ENCODE data around the gene SECISBP2. TPM values are rescaled to one million over a fixed set of nuclear protein-coding genes. Genes with fewer than 3 reads are reported as not detected.

The SECISBP2 gene
- total and polyA plus RNA-seq, 9 donors = 25.8 to 51.1 (median 34.3) TPM

DNA sequence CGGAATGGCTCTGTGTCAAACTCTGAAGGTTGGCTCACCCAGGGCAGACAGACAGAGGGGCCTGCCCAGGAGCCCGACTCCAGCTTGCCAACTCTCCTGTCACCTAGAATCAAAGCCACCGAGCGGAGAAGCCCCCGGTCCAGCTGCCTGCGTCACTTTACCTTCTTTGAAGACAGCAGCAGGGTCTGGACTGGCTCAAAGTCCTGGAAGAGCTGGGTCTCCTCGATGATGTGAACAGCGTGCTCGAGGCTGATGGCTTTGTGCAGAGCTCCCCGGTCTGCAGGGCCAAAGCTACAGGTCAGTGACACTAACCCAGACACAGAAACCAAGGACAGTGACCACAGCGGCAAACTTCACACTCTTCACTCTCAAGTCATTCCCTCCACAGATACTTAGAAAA, 67.9 kb downstream of the SECISBP2 start:
- H3K27ac ChIP-seq (ENCODE audit: low read length) = no peak overlapping the region
- peaks cover 14% of the 10 kb centered on the region for H3K4me1 ChIP-seq (ENCODE audit: control insufficient read depth, insufficient read depth, low read length)
- no peaks in the 10 kb centered on the region for H3K9me3 ChIP-seq (replicated peaks; ENCODE audit: control insufficient read depth, low read depth, low read length)
- peaks cover 70% of the 10 kb centered on the region for H3K36me3 ChIP-seq (ENCODE audit: control insufficient read depth, insufficient read depth, low read length)
- no peaks in the 10 kb centered on the region for H3K27me3 ChIP-seq (ENCODE audit: control insufficient read depth, insufficient read depth, low read length)
- no peak overlapping the region for H3K4me3 ChIP-seq (ENCODE audit: low read length)
- DNase-seq = no peak
- 91% methylated on average over 8 of the region's 11 CpGs for WGBS (ENCODE audit: insufficient coverage)

DNA sequence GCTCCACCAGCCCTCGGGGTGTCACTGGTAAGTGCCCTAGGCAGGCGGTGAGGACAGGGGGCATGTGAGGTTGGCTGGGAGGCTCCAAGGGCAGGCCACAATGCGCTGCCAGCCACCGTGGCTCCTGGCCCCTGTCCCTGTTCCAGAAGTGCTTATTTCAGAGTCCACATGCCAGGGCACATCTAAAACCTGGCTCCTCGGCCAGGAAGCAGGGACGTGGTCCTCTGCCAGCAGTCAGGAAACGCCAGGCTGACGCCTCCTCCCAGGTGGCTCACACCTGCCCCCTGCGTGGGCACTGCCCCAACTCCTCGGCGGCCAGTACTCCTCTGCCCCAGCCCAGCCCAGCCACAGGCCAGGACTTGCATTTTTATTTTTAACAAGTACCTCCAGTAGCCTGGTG, 68.5 kb downstream of the SECISBP2 start:
- Histone ChIP-seq H3K9me3 (replicated peaks; ENCODE audit: control insufficient read depth, low read depth, low read length) (no peaks in the 10 kb centered on the region), H3K27ac (ENCODE audit: low read length) (no peak overlapping the region), H3K36me3 (ENCODE audit: control insufficient read depth, insufficient read depth, low read length) (peaks cover 72% of the 10 kb centered on the region), H3K4me3 (ENCODE audit: low read length) (no peak overlapping the region), H3K27me3 (ENCODE audit: control insufficient read depth, insufficient read depth, low read length) (no peaks in the 10 kb centered on the region), H3K4me1 (ENCODE audit: control insufficient read depth, insufficient read depth, low read length) (peaks cover 14% of the 10 kb centered on the region)
- 69% methylated on average over 11 of the region's 11 CpGs for WGBS (ENCODE audit: insufficient coverage)
- DNase-seq = no peak

DNA sequence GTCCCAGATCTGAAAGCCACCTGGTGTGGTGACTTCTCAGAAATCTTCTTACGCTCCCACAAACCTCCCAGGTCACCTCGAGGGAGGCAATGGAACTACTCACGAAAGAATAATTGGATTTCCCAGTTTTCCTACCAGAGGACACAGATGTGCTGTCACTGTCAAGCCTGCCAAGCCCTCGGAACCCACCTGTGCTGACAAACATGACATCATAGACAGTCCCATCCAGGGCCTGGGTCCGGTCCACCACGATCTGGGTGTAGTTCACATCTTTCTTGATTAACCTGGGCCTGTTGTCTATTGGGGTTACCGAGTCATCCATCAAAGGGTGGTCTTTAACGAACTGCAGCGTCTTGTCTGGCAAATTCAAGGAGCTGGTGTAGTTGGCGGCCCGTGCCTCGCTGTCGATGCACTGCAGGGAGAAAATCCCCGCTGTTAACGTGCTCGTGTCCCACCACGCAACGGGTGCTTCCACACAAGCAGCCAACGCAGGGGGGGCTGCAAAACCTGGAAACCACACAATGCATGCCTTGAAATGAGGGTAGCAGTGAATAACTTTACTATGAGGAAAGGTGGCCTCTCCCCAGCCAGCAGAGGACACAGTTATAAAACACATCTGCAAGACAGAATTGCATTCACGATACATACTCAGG, 69.0 kb downstream of the SECISBP2 start:
- no peaks in the 10 kb centered on the region for H3K27me3 ChIP-seq (ENCODE audit: control insufficient read depth, insufficient read depth, low read length)
- no peak overlapping the region for H3K27ac ChIP-seq (ENCODE audit: low read length)
- no peak for DNase-seq
- H3K36me3 ChIP-seq (ENCODE audit: control insufficient read depth, insufficient read depth, low read length) = peaks cover 77% of the 10 kb centered on the region
- H3K4me3 ChIP-seq (ENCODE audit: low read length) = no peak overlapping the region
- H3K9me3 ChIP-seq (replicated peaks; ENCODE audit: control insufficient read depth, low read depth, low read length) = no peaks in the 10 kb centered on the region
- WGBS (ENCODE audit: insufficient coverage) = 81% methylated on average over 18 of the region's 20 CpGs
- peaks cover 14% of the 10 kb centered on the region for H3K4me1 ChIP-seq (ENCODE audit: control insufficient read depth, insufficient read depth, low read length)

DNA sequence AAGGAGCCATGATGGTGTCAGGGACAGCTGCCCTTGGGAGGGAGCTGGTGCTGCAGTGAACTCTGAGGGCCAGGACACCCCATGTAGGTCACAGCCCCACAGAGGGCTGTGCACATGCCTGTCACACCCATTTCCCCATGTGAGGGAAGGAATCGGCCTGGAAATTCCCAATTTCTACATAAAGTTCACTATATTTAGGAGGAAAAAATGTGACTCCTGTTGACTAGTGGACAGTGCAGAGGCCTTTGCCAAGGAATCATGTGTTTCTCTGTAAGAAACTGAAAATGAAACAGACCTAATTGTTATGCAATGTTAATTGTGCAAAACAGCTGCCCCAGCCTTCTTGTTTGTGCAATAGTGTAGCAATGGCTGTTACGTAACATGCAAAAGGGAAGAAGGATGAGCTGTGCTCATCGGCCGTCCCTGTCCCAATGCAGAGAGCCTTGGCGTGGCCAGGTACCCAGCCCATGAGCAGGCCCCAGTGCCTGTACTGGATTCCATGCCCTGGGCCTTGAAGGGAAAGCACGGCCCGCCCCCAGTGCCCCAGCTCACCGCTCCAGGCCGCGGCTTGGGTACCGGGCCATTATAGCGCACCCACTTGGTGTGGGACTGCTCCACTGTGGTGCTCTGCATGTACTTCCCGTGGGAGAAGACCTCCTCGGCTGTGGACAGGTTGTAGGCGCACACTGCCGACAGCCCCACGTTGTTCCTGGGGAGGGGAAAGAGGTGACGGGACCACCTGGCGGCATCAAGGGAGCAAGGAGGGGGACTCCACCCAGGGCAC, 70.0 kb downstream of the SECISBP2 start:
- H3K27me3 ChIP-seq (ENCODE audit: control insufficient read depth, insufficient read depth, low read length) = no peaks in the 10 kb centered on the region
- peak overlapping the region; percentile 62 for H3K27ac ChIP-seq (ENCODE audit: low read length)
- H3K9me3 ChIP-seq (replicated peaks; ENCODE audit: control insufficient read depth, low read depth, low read length) = no peaks in the 10 kb centered on the region
- peaks cover 77% of the 10 kb centered on the region for H3K36me3 ChIP-seq (ENCODE audit: control insufficient read depth, insufficient read depth, low read length)
- DNase-seq = peak; percentile 79
- no peak overlapping the region for H3K4me3 ChIP-seq (ENCODE audit: low read length)
- WGBS (ENCODE audit: insufficient coverage) = 90% methylated on average over 18 of the region's 19 CpGs
- H3K4me1 ChIP-seq (ENCODE audit: control insufficient read depth, insufficient read depth, low read length) = peaks cover 14% of the 10 kb centered on the region

DNA sequence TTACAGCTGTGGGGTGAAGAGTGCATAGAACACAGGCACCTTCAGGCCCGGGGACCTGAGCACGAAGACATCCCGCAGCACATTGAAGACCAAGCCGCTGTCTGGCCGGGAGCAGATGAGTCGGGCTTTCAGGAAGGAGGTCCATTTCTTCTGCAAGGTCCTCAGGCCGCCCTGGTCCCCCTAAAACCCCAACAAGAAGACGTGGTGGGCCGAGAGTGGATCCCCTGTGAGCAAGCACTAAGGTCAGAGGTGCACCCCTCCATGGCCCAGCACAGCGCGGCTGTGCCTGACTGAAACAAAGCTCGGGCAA, 70.5 kb downstream of the SECISBP2 start:
- peak overlapping the region; percentile 62 for H3K27ac ChIP-seq (ENCODE audit: low read length)
- peaks cover 80% of the 10 kb centered on the region for H3K36me3 ChIP-seq (ENCODE audit: control insufficient read depth, insufficient read depth, low read length)
- peaks cover 14% of the 10 kb centered on the region for H3K4me1 ChIP-seq (ENCODE audit: control insufficient read depth, insufficient read depth, low read length)
- DNase-seq = no peak
- no peaks in the 10 kb centered on the region for H3K27me3 ChIP-seq (ENCODE audit: control insufficient read depth, insufficient read depth, low read length)
- WGBS (ENCODE audit: insufficient coverage) = 92% methylated on average over 12 of the region's 12 CpGs
- no peak overlapping the region for H3K4me3 ChIP-seq (ENCODE audit: low read length)
- H3K9me3 ChIP-seq (replicated peaks; ENCODE audit: control insufficient read depth, low read depth, low read length) = no peaks in the 10 kb centered on the region

DNA sequence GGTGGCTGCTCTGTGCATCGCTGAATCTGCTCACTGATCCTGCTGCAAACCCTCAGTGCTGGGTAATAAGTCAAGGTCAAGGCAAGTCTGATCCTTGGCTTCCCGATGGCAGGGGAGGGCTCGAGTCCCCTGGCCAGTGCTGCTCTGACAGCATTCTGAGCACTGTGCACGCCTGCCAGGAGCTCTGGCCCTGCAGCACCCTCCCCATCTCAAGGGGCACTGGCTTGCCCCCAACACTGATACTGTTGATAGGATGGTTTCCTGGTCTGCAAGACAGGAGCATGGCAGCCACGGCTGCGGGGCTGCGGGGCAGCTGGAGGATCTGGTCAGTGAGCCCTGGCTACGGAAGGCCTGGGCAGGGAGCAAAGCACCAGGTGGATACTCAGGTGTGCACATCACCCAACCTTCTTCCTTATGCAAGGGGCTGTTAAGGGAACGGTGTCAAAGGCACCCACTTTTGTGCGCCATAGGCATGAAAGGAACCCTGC, 71.8 kb downstream of the SECISBP2 start:
- no peak overlapping the region for H3K4me3 ChIP-seq (ENCODE audit: low read length)
- no peak overlapping the region for H3K27ac ChIP-seq (ENCODE audit: low read length)
- H3K36me3 ChIP-seq (ENCODE audit: control insufficient read depth, insufficient read depth, low read length) = peaks cover 82% of the 10 kb centered on the region
- peaks cover 14% of the 10 kb centered on the region for H3K4me1 ChIP-seq (ENCODE audit: control insufficient read depth, insufficient read depth, low read length)
- DNase-seq = no peak
- H3K9me3 ChIP-seq (replicated peaks; ENCODE audit: control insufficient read depth, low read depth, low read length) = no peaks in the 10 kb centered on the region
- H3K27me3 ChIP-seq (ENCODE audit: control insufficient read depth, insufficient read depth, low read length) = no peaks in the 10 kb centered on the region
- WGBS (ENCODE audit: insufficient coverage) = 87% methylated on average over 9 of the region's 10 CpGs

DNA sequence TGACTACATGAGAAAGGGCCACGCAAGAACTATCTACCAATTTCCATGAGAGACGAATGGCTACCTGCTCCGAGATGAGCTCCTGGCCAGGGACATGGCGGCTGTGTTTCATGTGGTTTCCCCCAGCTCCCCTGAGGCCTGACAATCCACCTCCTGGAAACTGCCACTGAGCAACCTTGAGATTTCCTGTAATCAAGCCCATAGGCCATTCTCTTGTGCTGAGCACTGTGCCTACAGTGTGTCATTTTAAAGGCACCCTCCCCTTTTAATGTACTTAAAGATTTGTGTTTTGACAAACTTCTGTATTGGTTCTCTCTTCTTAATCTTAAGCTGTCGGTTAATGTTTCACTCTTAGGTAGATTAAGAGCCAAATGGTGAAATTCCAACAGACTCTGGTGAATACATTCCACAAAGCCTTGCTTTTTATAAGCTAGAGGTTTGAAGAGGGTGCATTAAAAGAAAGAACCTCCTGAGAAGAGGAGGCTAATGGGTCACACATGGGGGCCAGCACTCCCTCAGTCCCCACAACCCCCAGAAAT, 72.3 kb downstream of the SECISBP2 start:
- H3K27me3 ChIP-seq (ENCODE audit: control insufficient read depth, insufficient read depth, low read length) = no peaks in the 10 kb centered on the region
- no peak overlapping the region for H3K4me3 ChIP-seq (ENCODE audit: low read length)
- no peaks in the 10 kb centered on the region for H3K9me3 ChIP-seq (replicated peaks; ENCODE audit: control insufficient read depth, low read depth, low read length)
- peaks cover 81% of the 10 kb centered on the region for H3K36me3 ChIP-seq (ENCODE audit: control insufficient read depth, insufficient read depth, low read length)
- no peak overlapping the region for H3K27ac ChIP-seq (ENCODE audit: low read length)
- DNase-seq = no peak
- peaks cover 14% of the 10 kb centered on the region for H3K4me1 ChIP-seq (ENCODE audit: control insufficient read depth, insufficient read depth, low read length)
- 94% methylated on average over 2 of the region's 5 CpGs for WGBS (ENCODE audit: insufficient coverage)

DNA sequence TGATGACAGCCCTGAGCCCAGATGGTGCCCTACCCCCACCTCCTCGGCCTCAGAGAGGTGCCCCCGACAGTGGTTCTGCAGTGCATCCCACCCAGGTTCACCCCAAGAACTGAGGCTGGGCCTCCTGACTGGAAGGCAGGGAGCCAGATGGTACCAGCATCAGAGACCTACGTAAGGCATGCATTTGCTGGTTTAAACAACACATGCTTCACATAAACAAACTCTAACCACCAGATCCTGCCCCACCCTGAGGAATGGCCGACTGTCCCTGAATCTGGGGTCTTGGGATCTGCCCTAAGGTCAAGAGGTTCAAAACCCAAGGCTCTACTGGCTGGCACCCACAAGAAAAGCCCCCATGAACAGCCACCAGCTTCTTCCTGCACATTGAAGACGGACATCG, 73.3 kb downstream of the SECISBP2 start:
- Histone ChIP-seq H3K27me3 (ENCODE audit: control insufficient read depth, insufficient read depth, low read length) (no peaks in the 10 kb centered on the region), H3K4me3 (ENCODE audit: low read length) (no peak overlapping the region), H3K9me3 (replicated peaks; ENCODE audit: control insufficient read depth, low read depth, low read length) (no peaks in the 10 kb centered on the region), H3K4me1 (ENCODE audit: control insufficient read depth, insufficient read depth, low read length) (peaks cover 14% of the 10 kb centered on the region), H3K36me3 (ENCODE audit: control insufficient read depth, insufficient read depth, low read length) (peaks cover 80% of the 10 kb centered on the region), H3K27ac (ENCODE audit: low read length) (no peak overlapping the region)
- no peak for DNase-seq
- WGBS (ENCODE audit: insufficient coverage) = 91% methylated on average over 6 of the region's 6 CpGs

DNA sequence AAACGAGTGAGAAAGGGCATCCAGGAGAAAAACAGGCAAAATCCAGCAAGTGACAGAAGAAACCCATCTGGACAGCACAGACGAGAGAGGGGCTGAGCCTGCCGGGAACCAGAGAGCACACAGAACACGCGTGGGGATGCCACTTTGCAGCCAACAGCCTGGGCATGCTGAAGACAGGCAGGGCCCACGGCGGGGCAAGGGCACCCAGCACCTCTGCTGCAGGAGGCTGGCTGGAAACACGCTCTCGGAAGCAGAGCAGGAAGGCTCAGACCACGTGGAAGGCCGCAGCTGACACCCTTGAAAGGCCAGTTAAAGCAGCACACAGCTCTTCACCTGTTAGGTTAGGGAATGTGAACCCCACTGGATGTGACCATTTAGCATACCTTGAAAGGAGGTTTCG, 76.1 kb downstream of the SECISBP2 start:
- Histone ChIP-seq H3K4me3 (ENCODE audit: low read length) (no peak overlapping the region), H3K27me3 (ENCODE audit: control insufficient read depth, insufficient read depth, low read length) (no peaks in the 10 kb centered on the region), H3K4me1 (ENCODE audit: control insufficient read depth, insufficient read depth, low read length) (no peaks in the 10 kb centered on the region), H3K36me3 (ENCODE audit: control insufficient read depth, insufficient read depth, low read length) (peaks cover 63% of the 10 kb centered on the region), H3K9me3 (replicated peaks; ENCODE audit: control insufficient read depth, low read depth, low read length) (no peaks in the 10 kb centered on the region), H3K27ac (ENCODE audit: low read length) (no peak overlapping the region)
- DNase-seq = no peak
- WGBS (ENCODE audit: insufficient coverage) = 78% methylated on average over 11 of the region's 12 CpGs

DNA sequence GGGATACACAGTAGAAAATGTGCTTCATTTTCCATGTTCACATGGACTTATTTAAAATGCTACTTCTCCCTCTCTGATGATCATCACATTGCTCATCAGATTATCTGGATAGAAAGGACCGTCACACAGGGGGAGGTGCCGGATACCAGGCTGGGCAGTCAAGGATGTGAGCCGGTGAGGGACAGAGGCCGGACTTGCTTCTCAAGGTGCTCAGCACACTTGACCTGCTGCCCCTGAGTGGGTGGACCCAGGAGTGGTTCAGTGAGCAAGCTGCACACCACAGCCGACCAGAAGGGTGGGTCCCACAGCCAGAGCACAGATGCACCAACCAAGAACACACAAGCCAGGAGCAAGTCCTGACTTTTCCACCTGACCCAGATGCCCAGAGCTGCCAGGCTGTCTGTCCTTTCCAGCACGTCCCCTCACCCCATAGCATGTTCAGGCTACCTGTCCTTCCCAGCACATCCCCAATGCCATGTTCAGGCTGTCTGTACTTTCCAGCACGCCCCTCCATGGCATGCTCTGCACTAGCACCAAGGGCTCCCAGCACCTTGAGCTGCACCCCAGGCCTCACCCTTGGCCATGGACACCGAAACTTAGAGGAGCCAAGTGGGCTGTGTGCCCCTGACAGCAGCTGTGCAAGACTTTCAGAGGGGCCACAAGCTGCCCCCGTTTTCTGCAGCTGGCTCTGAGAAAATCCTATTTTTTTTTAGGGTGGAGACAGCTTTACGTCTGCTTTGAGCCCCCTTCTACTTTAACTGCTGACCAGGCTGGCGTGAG, 77.8 kb downstream of the SECISBP2 start:
- peaks cover 62% of the 10 kb centered on the region for H3K36me3 ChIP-seq (ENCODE audit: control insufficient read depth, insufficient read depth, low read length)
- H3K27ac ChIP-seq (ENCODE audit: low read length) = no peak overlapping the region
- H3K4me3 ChIP-seq (ENCODE audit: low read length) = no peak overlapping the region
- H3K4me1 ChIP-seq (ENCODE audit: control insufficient read depth, insufficient read depth, low read length) = no peaks in the 10 kb centered on the region
- 83% methylated on average over 10 of the region's 11 CpGs for WGBS (ENCODE audit: insufficient coverage)
- no peak for DNase-seq
- no peaks in the 10 kb centered on the region for H3K9me3 ChIP-seq (replicated peaks; ENCODE audit: control insufficient read depth, low read depth, low read length)
- H3K27me3 ChIP-seq (ENCODE audit: control insufficient read depth, insufficient read depth, low read length) = no peaks in the 10 kb centered on the region

Measured in muscle of leg (tissue), 11 donors.